A673 (cell line): Measurements from ENCODE around the gene TFB2M. TPM values are rescaled to one million over a fixed set of nuclear protein-coding genes. Genes with fewer than 3 reads are reported as not detected.

Experiments
- Bru-seq: library from RNA; stranded (reverse); fragments of 400-500 nt; gene quantifications from one replicate; lab custom pipeline; 2021; lab: Mats Ljungman, UMichigan
- BruChase-seq, 2 experiments: library from RNA; stranded (reverse); fragments of 400-500 nt; gene quantifications; one replicate each; lab custom pipeline; 2021; lab: Mats Ljungman, UMichigan
- BruUV-seq: library from RNA; stranded (reverse); fragments of 400-500 nt; replicated peaks from 2 replicates; lab custom pipeline; 2021; lab: Mats Ljungman, UMichigan
- CTCF ChIA-PET: fragments of 300-600 bp; sonication (Branson Sonifier 250); formaldehyde crosslinking; loops from one replicate; lab custom pipeline; 2022; ENCODE audit warnings: antibody characterized with exemption; lab: Charles Lee
- POLR2A ChIA-PET: fragments of 300-600 bp; sonication (Branson Sonifier 250); formaldehyde crosslinking; loops from one replicate; lab custom pipeline; 2022; ENCODE audit warnings: antibody characterized with exemption; ENCODE audit not compliant: low non-redundant PET; lab: Charles Lee
- DNase-seq: peaks from one replicate; pipeline ENCODE4 v3.0.0-alpha.2; 2015; ENCODE audit warnings: low spot score
- H3K27ac ChIP-seq: fragments of 200-600 bp; sonication (generic); 2 replicates; pipeline ENCODE4 v1.5.1; 2016; ENCODE audit warnings: mixed run types, low read depth, mild to moderate bottlenecking, mixed read lengths, antibody characterized with exemption, low read length; ENCODE audit not compliant: poor library complexity, severe bottlenecking
- H3K27me3 ChIP-seq: fragments of 200-600 bp; sonication (generic); replicated peaks from 2 replicates; pipeline ENCODE4 v1.6.1; 2017; ENCODE audit warnings: mixed run types, low read depth, mild to moderate bottlenecking, mixed read lengths, antibody characterized with exemption, low read length; ENCODE audit not compliant: insufficient read depth, poor library complexity
- H3K36me3 ChIP-seq: fragments of 200-600 bp; sonication (generic); 2 replicates; pipeline ENCODE4 v1.6.1; 2016; ENCODE audit warnings: mixed run types, mild to moderate bottlenecking, mixed read lengths, antibody characterized with exemption, low read length; ENCODE audit not compliant: insufficient read depth, poor library complexity, severe bottlenecking
- H3K4me1 ChIP-seq: fragments of 200-600 bp; sonication (generic); 2 replicates; pipeline ENCODE4 v1.6.1; 2017; ENCODE audit warnings: mixed run types, mild to moderate bottlenecking, mixed read lengths, antibody characterized with exemption, low read length; ENCODE audit not compliant: insufficient read depth, poor library complexity, severe bottlenecking
- H3K4me3 ChIP-seq: fragments of 200-600 bp; sonication (generic); 2 replicates; pipeline ENCODE4 v1.5.1; 2016; ENCODE audit warnings: low read depth, mixed run types, mild to moderate bottlenecking, mixed read lengths, low read length; ENCODE audit not compliant: poor library complexity, severe bottlenecking
- H3K9me3 ChIP-seq: fragments of 200-600 bp; sonication (generic); 2 replicates; pipeline ENCODE4 v1.6.1; 2016; ENCODE audit warnings: mixed run types, low read depth, mild to moderate bottlenecking, mixed read lengths, antibody characterized with exemption, low read length; ENCODE audit not compliant: poor library complexity, severe bottlenecking
- EZH2 ChIP-seq: fragments of 200-600 bp; sonication (generic); IDR thresholded peaks from 2 replicates; pipeline ENCODE4 v1.6.1; 2017; ENCODE audit warnings: borderline replicate concordance, low read depth, mild to moderate bottlenecking, mixed read lengths, antibody characterized with exemption, low read length; ENCODE audit not compliant: poor library complexity, severe bottlenecking
- intact Hi-C: fragments of 100-400 bp; cut with micrococcal nuclease; formaldehyde crosslinking; loops from one replicate; pipeline ENCODE4 v1.10.0; 2022; ENCODE audit not compliant: unreplicated experiment
- long read RNA-seq: library from polyadenylated mRNA; stranded (forward); transcript quantifications from one replicate; pipeline ENCODE4 v2.0.0, GENCODE V29; 2022
- total RNA-seq: library from RNA; stranded (reverse); gene quantifications from 2 replicates; pipeline ENCODE4 v1.2.3, GENCODE V29; 2021
- TF ChIP-seq, protein P1 (sequence below): fragments of 300-800, 200-600 bp; sonication (generic); conservative IDR thresholded peaks from 2 replicates; pipeline ENCODE4 v1.5.1; 2017; ENCODE audit warnings: low read depth, mild to moderate bottlenecking, antibody characterized with exemption, low read length, moderate library complexity, mixed read lengths

The TFB2M gene, protein sequence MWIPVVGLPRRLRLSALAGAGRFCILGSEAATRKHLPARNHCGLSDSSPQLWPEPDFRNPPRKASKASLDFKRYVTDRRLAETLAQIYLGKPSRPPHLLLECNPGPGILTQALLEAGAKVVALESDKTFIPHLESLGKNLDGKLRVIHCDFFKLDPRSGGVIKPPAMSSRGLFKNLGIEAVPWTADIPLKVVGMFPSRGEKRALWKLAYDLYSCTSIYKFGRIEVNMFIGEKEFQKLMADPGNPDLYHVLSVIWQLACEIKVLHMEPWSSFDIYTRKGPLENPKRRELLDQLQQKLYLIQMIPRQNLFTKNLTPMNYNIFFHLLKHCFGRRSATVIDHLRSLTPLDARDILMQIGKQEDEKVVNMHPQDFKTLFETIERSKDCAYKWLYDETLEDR
- total RNA-seq (18.0 and 21.1 TPM in 2 replicates), Bru-seq, nascent RNA (percentile 78 among the genes with signal in this experiment), BruChase-seq, experiment 1, labeled RNA remaining after a 2-hour chase (percentile 65 among the genes with signal in this experiment), BruChase-seq, experiment 2, labeled RNA remaining after a 6-hour chase (percentile 63 among the genes with signal in this experiment)
- long read RNA-seq, transcript TFB2M-201 (8 exons, 1,848 nt): major isoform, 55 of 62 reads
- long read RNA-seq, partial matches to known transcripts: 0 of 62 reads
- long read RNA-seq, other reads (novel, unspliced or antisense): 7 of 62 reads

- intact Hi-C loops: loop anchor here (5.0 kb wide), 2 partner anchors 81 to 131 kb away; no protein-coding TSS in a partner anchor
- Histone ChIP-seq H3K9me3 (no peaks in the 10 kb centered on the region), H3K36me3 (no peaks in the 10 kb centered on the region), H3K4me1 (peaks cover 23% of the 10 kb centered on the region), H3K4me3 (peak within 1 kb of the TSS; percentile 80), H3K27ac (peak within 1 kb of the TSS; percentile 78), H3K27me3 (no peaks in the 10 kb centered on the region)
- no TSS peak for BruUV-seq
- TF ChIP-seq, protein P1, sequence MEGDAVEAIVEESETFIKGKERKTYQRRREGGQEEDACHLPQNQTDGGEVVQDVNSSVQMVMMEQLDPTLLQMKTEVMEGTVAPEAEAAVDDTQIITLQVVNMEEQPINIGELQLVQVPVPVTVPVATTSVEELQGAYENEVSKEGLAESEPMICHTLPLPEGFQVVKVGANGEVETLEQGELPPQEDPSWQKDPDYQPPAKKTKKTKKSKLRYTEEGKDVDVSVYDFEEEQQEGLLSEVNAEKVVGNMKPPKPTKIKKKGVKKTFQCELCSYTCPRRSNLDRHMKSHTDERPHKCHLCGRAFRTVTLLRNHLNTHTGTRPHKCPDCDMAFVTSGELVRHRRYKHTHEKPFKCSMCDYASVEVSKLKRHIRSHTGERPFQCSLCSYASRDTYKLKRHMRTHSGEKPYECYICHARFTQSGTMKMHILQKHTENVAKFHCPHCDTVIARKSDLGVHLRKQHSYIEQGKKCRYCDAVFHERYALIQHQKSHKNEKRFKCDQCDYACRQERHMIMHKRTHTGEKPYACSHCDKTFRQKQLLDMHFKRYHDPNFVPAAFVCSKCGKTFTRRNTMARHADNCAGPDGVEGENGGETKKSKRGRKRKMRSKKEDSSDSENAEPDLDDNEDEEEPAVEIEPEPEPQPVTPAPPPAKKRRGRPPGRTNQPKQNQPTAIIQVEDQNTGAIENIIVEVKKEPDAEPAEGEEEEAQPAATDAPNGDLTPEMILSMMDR: no peak
- peak; percentile 99 for DNase-seq
- ChIA-PET POLR2A (no interaction called here), CTCF (no interaction called here)
These were observed at the start of gene TFB2M, which contains the start of gene CNST for GRCh38 chr1:246566128-246566812. TSS of gene TFB2M (minus strand) at chr1:246566261. CDS start at chr1:246566138, 123 bp downstream. TSS of gene CNST (plus strand) at chr1:246566456. CDS start at chr1:246591563, 25,107 bp downstream.

DNA sequence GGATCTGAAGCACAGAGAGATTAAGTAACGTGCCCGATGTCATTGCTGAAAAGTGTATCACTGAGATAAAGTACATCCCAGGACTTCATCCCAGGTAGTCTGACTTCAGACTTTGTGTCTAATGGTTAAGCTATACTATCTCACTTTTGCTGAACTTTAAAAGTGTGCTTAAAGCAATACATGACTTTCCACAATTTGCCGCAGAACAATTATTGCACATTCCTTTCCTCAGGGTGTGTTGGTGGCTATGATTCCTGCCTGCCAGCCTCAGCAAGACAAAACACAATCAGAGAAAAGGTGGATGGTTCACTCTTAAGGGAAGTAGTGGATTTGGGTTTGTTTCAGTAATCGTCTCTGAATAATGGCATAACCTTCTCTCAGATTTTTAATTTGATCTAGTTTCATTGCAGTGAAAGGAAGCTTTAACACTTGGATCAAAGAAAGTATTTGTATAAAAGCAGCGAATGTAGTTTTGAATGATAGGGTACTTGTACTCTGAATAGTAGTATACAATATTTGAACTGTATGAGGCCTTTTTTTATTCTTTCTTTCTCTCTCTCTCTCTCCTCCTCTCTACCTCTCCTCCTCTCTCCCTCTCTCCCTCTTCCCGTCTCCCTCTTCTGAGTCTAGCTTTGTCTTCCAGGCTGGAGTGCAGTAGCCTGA, 47.2 kb upstream of the TFB2M start:
- no peak overlapping the region for H3K27ac ChIP-seq
- no peaks in the 10 kb centered on the region for H3K9me3 ChIP-seq
- POLR2A ChIA-PET: no interaction called here
- H3K4me1 ChIP-seq: peaks cover 25% of the 10 kb centered on the region
- H3K27me3 ChIP-seq: no peaks in the 10 kb centered on the region
- no peak overlapping the region for H3K4me3 ChIP-seq
- CTCF ChIA-PET: no interaction called here
- intact Hi-C loops: no loop called here
- BruUV-seq: no TSS peak
- H3K36me3 ChIP-seq: no peaks in the 10 kb centered on the region
- TF ChIP-seq, protein P1: no peak
- no peak for TF ChIP-seq EZH2
- no peak for DNase-seq

DNA sequence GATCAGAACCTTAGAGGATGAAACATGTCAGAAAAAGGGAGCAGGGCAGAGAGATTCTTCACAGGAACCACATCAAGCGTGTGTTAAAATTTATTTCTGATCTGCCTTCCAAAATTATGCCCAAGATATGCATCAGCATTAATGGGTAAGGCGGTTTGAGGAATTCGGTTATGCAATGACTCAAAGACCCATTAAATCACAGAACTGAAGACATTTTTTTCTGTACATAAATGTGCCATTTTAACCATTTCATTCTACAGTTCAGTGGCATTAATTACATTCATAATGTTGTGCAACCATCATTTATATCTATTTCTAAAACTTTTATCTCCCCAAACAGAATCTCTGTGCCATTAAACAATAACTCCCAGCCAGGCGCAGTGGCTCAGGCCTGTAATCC, 43.6 kb upstream of the TFB2M start:
- Histone ChIP-seq H3K36me3 (no peaks in the 10 kb centered on the region), H3K27me3 (no peaks in the 10 kb centered on the region), H3K27ac (peak overlapping the region; percentile 33), H3K9me3 (no peaks in the 10 kb centered on the region), H3K4me1 (peaks cover 13% of the 10 kb centered on the region), H3K4me3 (no peak overlapping the region)
- peak; percentile 58 for DNase-seq
- intact Hi-C loops: no loop called here
- ChIA-PET CTCF (no interaction called here), POLR2A (no interaction called here)
- BruUV-seq: no TSS peak
- TF ChIP-seq, protein P1: no peak
- TF ChIP-seq EZH2: no peak
